ENCODE results near the gene CRX. TPM values are rescaled to one million over a fixed set of nuclear protein-coding genes. Genes with fewer than 3 reads are reported as not detected.

The CRX gene
- total RNA-seq, 2 donors from 2014 or later, result 0.44 to 0.66 TPM

GRCh38 chr19:47839913-47840312 is 18.2 kb downstream of the CRX start:
- no peaks in the 10 kb centered on the region for H3K36me3 Mint-ChIP-seq (ENCODE audit: low read depth)
- no peaks in the 10 kb centered on the region for H3K27me3 Mint-ChIP-seq (ENCODE audit: insufficient read depth)
- peak overlapping the region; percentile 24 for H3K4me3 ChIP-seq (ENCODE audit: low read length)
- no peaks in the 10 kb centered on the region for H3K36me3 ChIP-seq (ENCODE audit: control insufficient read depth, insufficient read depth, low read length)
- no peaks in the 10 kb centered on the region for H3K9me3 Mint-ChIP-seq
- TF ChIP-seq, protein P1, sequence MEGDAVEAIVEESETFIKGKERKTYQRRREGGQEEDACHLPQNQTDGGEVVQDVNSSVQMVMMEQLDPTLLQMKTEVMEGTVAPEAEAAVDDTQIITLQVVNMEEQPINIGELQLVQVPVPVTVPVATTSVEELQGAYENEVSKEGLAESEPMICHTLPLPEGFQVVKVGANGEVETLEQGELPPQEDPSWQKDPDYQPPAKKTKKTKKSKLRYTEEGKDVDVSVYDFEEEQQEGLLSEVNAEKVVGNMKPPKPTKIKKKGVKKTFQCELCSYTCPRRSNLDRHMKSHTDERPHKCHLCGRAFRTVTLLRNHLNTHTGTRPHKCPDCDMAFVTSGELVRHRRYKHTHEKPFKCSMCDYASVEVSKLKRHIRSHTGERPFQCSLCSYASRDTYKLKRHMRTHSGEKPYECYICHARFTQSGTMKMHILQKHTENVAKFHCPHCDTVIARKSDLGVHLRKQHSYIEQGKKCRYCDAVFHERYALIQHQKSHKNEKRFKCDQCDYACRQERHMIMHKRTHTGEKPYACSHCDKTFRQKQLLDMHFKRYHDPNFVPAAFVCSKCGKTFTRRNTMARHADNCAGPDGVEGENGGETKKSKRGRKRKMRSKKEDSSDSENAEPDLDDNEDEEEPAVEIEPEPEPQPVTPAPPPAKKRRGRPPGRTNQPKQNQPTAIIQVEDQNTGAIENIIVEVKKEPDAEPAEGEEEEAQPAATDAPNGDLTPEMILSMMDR (conservative IDR thresholded peaks at IDR 0.05), result no peak
- H3K4me1 ChIP-seq (ENCODE audit: control insufficient read depth, insufficient read depth, low read length), result no peaks in the 10 kb centered on the region
- no peaks in the 10 kb centered on the region for H3K27me3 ChIP-seq (ENCODE audit: control insufficient read depth, insufficient read depth, low read length, poor library complexity, severe bottlenecking)
- H3K4me1 Mint-ChIP-seq, result peaks cover 29% of the 10 kb centered on the region
- peak; percentile 88 for DNase-seq
- no peak overlapping the region for H3K9ac ChIP-seq (ENCODE audit: extremely low read depth, low read length, poor library complexity, severe bottlenecking)
- H3K9me3 ChIP-seq (ENCODE audit: control insufficient read depth, low read length), result no peaks in the 10 kb centered on the region
- H3K27ac ChIP-seq (ENCODE audit: low read depth, low read length), result peak overlapping the region; percentile 60
- H3K4me3 Mint-ChIP-seq, result peak overlapping the region; percentile 4
- 26 to 41% methylated on average over 6 to 10 of the region's 10 CpGs for WGBS, 2 experiments (ENCODE audit: insufficient coverage in 1 of 2, insufficient read length in 1 of 2)
- H3K27ac Mint-ChIP-seq, result peak overlapping the region; percentile 90

GRCh38 chr19:47842941-47843340 is 21.2 kb downstream of the CRX start:
- H3K9me3 Mint-ChIP-seq, result no peaks in the 10 kb centered on the region
- Histone ChIP-seq H3K27ac (ENCODE audit: low read depth, low read length) (no peak overlapping the region), H3K9me3 (ENCODE audit: control insufficient read depth, low read length) (no peaks in the 10 kb centered on the region), H3K9ac (ENCODE audit: extremely low read depth, low read length, poor library complexity, severe bottlenecking) (no peak overlapping the region), H3K36me3 (ENCODE audit: control insufficient read depth, insufficient read depth, low read length) (no peaks in the 10 kb centered on the region), H3K4me3 (ENCODE audit: low read length) (no peak overlapping the region), H3K27me3 (ENCODE audit: control insufficient read depth, insufficient read depth, low read length, poor library complexity, severe bottlenecking) (no peaks in the 10 kb centered on the region), H3K4me1 (ENCODE audit: control insufficient read depth, insufficient read depth, low read length) (no peaks in the 10 kb centered on the region)
- peaks cover 29% of the 10 kb centered on the region for H3K4me1 Mint-ChIP-seq
- no peaks in the 10 kb centered on the region for H3K36me3 Mint-ChIP-seq (ENCODE audit: low read depth)
- H3K27ac Mint-ChIP-seq, result peak overlapping the region; percentile 58
- 88 to 90% methylated on average over 4 to 5 of the region's 5 CpGs for WGBS, 2 experiments (ENCODE audit: insufficient coverage in 1 of 2, insufficient read length in 1 of 2)
- TF ChIP-seq, protein P1 (conservative IDR thresholded peaks at IDR 0.05), result no peak
- H3K27me3 Mint-ChIP-seq (ENCODE audit: insufficient read depth), result no peaks in the 10 kb centered on the region
- H3K4me3 Mint-ChIP-seq, result no peak overlapping the region
- DNase-seq, result no peak

DNA sequence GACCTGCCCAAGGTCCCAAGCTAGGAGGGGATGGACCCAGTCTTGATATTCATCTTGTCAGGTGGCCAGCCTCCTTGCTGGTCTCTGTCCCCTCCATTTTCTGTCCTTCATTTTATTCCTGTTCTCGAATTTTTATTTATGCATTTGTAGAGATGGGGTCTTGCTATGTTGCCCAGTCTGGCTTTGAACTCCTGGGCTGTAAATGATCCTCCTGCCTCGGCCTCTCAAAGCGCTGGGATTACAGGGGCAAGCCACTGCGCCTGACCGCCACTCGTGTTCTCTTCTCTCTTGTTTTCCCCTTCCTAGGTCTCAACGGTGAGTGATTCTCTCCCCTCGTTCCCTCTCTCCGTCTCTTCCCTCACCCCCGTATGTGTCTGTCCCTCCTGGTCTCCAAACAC is 26.7 kb downstream of the CRX start:
- Mint-ChIP-seq H3K9me3 (no peaks in the 10 kb centered on the region), H3K4me1 (peaks cover 23% of the 10 kb centered on the region), H3K27me3 (ENCODE audit: insufficient read depth) (no peaks in the 10 kb centered on the region), H3K36me3 (ENCODE audit: low read depth) (no peaks in the 10 kb centered on the region), H3K27ac (peak overlapping the region; percentile 95), H3K4me3 (peak overlapping the region; percentile 56)
- TF ChIP-seq, protein P1 (conservative IDR thresholded peaks at IDR 0.05), result no peak
- Histone ChIP-seq H3K9ac (ENCODE audit: extremely low read depth, low read length, poor library complexity, severe bottlenecking) (peak overlapping the region; percentile 55), H3K9me3 (ENCODE audit: control insufficient read depth, low read length) (no peaks in the 10 kb centered on the region), H3K27ac (ENCODE audit: low read depth, low read length) (peak overlapping the region; percentile 49), H3K27me3 (ENCODE audit: control insufficient read depth, insufficient read depth, low read length, poor library complexity, severe bottlenecking) (no peaks in the 10 kb centered on the region), H3K4me3 (ENCODE audit: low read length) (peak overlapping the region; percentile 77), H3K36me3 (ENCODE audit: control insufficient read depth, insufficient read depth, low read length) (no peaks in the 10 kb centered on the region), H3K4me1 (ENCODE audit: control insufficient read depth, insufficient read depth, low read length) (no peaks in the 10 kb centered on the region)
- DNase-seq, result no peak
- WGBS, 2 experiments (ENCODE audit: insufficient coverage in 1 of 2, insufficient read length in 1 of 2), result 58 to 73% methylated on average over 3 to 10 of the region's 10 CpGs
